GM23248 (cell line): ENCODE measurements around the gene STX16. TPM values are rescaled to one million over a fixed set of nuclear protein-coding genes. Genes with fewer than 3 reads are reported as not detected.

Source experiments
- DNase-seq: peaks from one replicate; pipeline ENCODE4 v3.0.0-alpha.2; 2015
- H2AFZ ChIP-seq: fragments of 200-600 bp; sonication (generic); 2 replicates; pipeline ENCODE4 v1.6.1; 2016; ENCODE audit warnings: antibody characterized with exemption
- H3F3A ChIP-seq: fragments of 200-600 bp; sonication (generic); 2 replicates; pipeline ENCODE4 v1.6.1; 2016; ENCODE audit warnings: mild to moderate bottlenecking, antibody characterized with exemption, mixed run types; ENCODE audit not compliant: insufficient read depth
- H3K27ac ChIP-seq: fragments of 200-600 bp; sonication (generic); 2 replicates; pipeline ENCODE4 v1.5.1; 2016; ENCODE audit warnings: mild to moderate bottlenecking
- H3K27me3 ChIP-seq: fragments of 200-600 bp; sonication (generic); replicated peaks from 2 replicates; pipeline ENCODE4 v1.6.1; 2016; ENCODE audit warnings: mild to moderate bottlenecking; ENCODE audit not compliant: insufficient read depth
- H3K36me3 ChIP-seq: fragments of 200-600 bp; sonication (generic); 2 replicates; pipeline ENCODE4 v1.6.1; 2016; ENCODE audit warnings: low read depth, mild to moderate bottlenecking
- H3K4me1 ChIP-seq: fragments of 200-600 bp; sonication (generic); 2 replicates; pipeline ENCODE4 v1.6.1; 2016; ENCODE audit warnings: mild to moderate bottlenecking; ENCODE audit not compliant: insufficient read depth
- H3K4me2 ChIP-seq: fragments of 200-600 bp; sonication (generic); one replicate; pipeline ENCODE4 v1.6.1; 2016; ENCODE audit warnings: mild to moderate bottlenecking; ENCODE audit not compliant: unreplicated experiment
- H3K4me3 ChIP-seq: fragments of 200-600 bp; sonication (generic); 2 replicates; pipeline ENCODE4 v1.5.1; 2016; ENCODE audit warnings: mild to moderate bottlenecking
- H3K79me2 ChIP-seq: fragments of 200-600 bp; sonication (generic); 2 replicates; pipeline ENCODE4 v1.6.1; 2016; ENCODE audit warnings: mild to moderate bottlenecking; ENCODE audit not compliant: insufficient read depth
- H3K9ac ChIP-seq: fragments of 200-600 bp; sonication (generic); 2 replicates; pipeline ENCODE4 v1.6.1; 2016; ENCODE audit warnings: mild to moderate bottlenecking
- H3K9me2 ChIP-seq: fragments of 200-600 bp; sonication (generic); 2 replicates; pipeline ENCODE4 v1.6.1; 2016; ENCODE audit warnings: mixed run types, mild to moderate bottlenecking, moderate library complexity; ENCODE audit not compliant: insufficient read depth
- H3K9me3 ChIP-seq: fragments of 200-600 bp; sonication (generic); one replicate; pipeline ENCODE4 v1.6.1; 2017; ENCODE audit warnings: low read depth
- H4K20me1 ChIP-seq: fragments of 200-600 bp; sonication (generic); 2 replicates; pipeline ENCODE4 v1.6.0; 2016; ENCODE audit not compliant: insufficient read depth
- EZH2 ChIP-seq: fragments of 200-600 bp; sonication (generic); IDR thresholded peaks from 2 replicates; pipeline ENCODE4 v1.6.1; 2018; ENCODE audit warnings: antibody characterized with exemption, mild to moderate bottlenecking; ENCODE audit not compliant: insufficient read depth, poor library complexity, severe bottlenecking
- EZH2phosphoT487 ChIP-seq: fragments of 200-600 bp; sonication (generic); IDR thresholded peaks from 2 replicates; pipeline ENCODE4 v1.6.1; 2018; ENCODE audit warnings: antibody characterized with exemption, moderate library complexity, mild to moderate bottlenecking, low read depth; ENCODE audit not compliant: insufficient read depth
- WGBS, 2 experiments: methylation state at CpG; one replicate each; pipeline ENCODE4 v1.1.6; 2015 to 2017; ENCODE audit warnings: low lambda C conversion rate in 2 of 2, low coverage in 1 of 2; ENCODE audit errors: missing lambda C conversion rate in 2 of 2; 5-methylcytosine and 5-hydroxymethylcytosine counted together
- in situ Hi-C: fragments of 300-500 bp; cut with MboI; formaldehyde crosslinking; loops from 2 replicates; pipeline ENCODE4 v1.15.0; 2020
- polyA plus RNA-seq: library from polyadenylated mRNA; unstranded; fragments of >200 nt; fragmentation: Nextera tagmentation; extraction: Ambion mirVana; gene quantifications from 2 replicates; pipeline ENCODE4 v1.2.1, GENCODE V29; 2016
- total RNA-seq: library from RNA; depleted of rRNA; stranded (reverse); fragments of >200 nt; shearing (Covaris generic); gene quantifications from 2 replicates; pipeline ENCODE4 v1.2.3, GENCODE V29; 2014

STX16 gene
- total and polyA plus RNA-seq, 2 experiments from 2014 or later = 17.6 to 36.9 TPM

DNA sequence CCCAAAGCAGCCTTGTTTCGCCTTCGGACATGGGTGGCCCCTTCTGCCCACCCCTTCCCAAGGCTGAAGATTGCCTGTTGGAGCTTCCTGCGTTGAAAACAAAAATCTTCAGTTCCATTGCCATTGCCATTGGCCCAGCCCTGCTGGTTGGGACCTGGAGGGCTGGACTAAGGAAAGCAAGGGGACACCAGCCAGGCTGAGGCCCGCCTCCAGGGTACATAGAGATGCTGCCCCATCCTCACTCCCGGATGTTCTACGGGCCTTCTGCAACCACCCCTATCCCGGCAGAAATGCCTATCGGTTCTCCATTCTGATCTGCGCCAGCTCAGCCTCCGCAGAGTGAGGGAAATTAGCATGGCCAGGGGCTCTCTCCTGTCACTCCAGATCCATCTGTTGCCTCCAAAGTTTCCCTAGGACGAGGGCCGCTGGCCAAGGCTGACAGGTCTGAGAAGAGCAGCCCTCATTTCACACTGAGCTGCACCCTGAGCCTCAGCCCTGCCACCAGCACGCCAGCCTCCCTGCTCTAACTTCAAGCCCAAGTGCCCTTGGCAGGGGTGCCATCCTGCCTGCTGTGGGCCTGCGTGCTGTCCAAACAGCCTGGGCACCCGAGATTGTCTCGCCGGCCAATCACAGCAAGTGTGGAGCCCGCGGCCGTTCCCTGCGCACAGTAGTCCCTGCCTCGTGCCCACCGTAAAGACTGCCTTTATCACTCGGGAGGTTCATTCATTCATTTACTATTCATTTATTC is 13.4 kb upstream of the STX16 start:
- no peak overlapping the region for H3K4me2 ChIP-seq
- H3K9me3 ChIP-seq = no peaks in the 10 kb centered on the region
- H3K9me2 ChIP-seq = no peaks in the 10 kb centered on the region
- no peak overlapping the region for H3K4me3 ChIP-seq
- H3K79me2 ChIP-seq = no peaks in the 10 kb centered on the region
- no peak for TF ChIP-seq EZH2
- no peak for TF ChIP-seq EZH2phosphoT487
- in situ Hi-C loops = no loop called here
- H3F3A ChIP-seq = no peaks in the 10 kb centered on the region
- H3K4me1 ChIP-seq = no peaks in the 10 kb centered on the region
- no peak for DNase-seq
- WGBS, 2 experiments = 88 to 90% methylated on average over 24 of the region's 24 CpGs
- H3K27me3 ChIP-seq = no peaks in the 10 kb centered on the region
- no peaks in the 10 kb centered on the region for H3K36me3 ChIP-seq
- no peak overlapping the region for H2AFZ ChIP-seq
- H3K9ac ChIP-seq = no peak overlapping the region
- H3K27ac ChIP-seq = no peak overlapping the region
- H4K20me1 ChIP-seq = no peaks in the 10 kb centered on the region

DNA sequence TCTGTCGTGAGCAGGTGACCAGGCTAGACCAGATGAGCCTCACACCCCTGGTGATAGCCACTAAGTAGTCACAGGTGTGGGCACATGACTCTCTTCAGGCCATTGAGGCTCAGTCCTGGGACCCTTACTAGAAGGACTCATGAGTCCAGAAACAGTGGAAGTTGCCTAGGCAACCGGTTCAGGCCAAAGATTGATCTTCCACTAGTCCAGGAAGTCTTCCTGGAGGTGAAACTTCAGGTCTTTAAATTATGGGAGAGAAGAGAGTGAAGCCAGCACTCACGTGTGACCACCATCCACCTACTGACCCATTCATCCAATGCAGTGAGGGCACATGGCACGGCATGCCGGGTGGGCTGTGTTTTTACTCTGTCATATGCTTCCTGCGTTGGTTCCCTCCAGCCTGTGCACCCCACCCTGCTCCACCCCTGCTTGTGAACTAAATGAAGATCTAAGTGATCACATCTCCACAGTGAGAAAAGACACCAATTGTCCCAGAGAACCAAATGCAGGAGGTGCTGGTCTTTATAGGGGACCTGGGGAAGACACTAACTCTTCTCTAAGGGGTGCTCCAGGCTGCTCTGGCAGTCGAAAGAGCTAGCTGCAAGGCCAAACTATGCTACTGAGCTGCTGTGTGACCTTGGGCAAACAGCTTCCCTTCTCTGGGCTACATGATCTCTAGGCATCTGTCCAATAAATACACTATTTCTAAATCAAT is 12.5 kb upstream of the STX16 start:
- Histone ChIP-seq H3K4me3 (no peak overlapping the region), H3K27me3 (no peaks in the 10 kb centered on the region), H3K36me3 (no peaks in the 10 kb centered on the region), H3K9ac (no peak overlapping the region), H3K79me2 (no peaks in the 10 kb centered on the region), H2AFZ (no peak overlapping the region), H3K4me1 (no peaks in the 10 kb centered on the region), H4K20me1 (no peaks in the 10 kb centered on the region), H3K9me2 (no peaks in the 10 kb centered on the region), H3K4me2 (no peak overlapping the region), H3K9me3 (no peaks in the 10 kb centered on the region), H3K27ac (no peak overlapping the region), H3F3A (no peaks in the 10 kb centered on the region)
- in situ Hi-C loops = no loop called here
- DNase-seq = no peak
- no peak for TF ChIP-seq EZH2phosphoT487
- no peak for TF ChIP-seq EZH2
- 68 to 72% methylated on average over 7 of the region's 7 CpGs for WGBS, 2 experiments

DNA sequence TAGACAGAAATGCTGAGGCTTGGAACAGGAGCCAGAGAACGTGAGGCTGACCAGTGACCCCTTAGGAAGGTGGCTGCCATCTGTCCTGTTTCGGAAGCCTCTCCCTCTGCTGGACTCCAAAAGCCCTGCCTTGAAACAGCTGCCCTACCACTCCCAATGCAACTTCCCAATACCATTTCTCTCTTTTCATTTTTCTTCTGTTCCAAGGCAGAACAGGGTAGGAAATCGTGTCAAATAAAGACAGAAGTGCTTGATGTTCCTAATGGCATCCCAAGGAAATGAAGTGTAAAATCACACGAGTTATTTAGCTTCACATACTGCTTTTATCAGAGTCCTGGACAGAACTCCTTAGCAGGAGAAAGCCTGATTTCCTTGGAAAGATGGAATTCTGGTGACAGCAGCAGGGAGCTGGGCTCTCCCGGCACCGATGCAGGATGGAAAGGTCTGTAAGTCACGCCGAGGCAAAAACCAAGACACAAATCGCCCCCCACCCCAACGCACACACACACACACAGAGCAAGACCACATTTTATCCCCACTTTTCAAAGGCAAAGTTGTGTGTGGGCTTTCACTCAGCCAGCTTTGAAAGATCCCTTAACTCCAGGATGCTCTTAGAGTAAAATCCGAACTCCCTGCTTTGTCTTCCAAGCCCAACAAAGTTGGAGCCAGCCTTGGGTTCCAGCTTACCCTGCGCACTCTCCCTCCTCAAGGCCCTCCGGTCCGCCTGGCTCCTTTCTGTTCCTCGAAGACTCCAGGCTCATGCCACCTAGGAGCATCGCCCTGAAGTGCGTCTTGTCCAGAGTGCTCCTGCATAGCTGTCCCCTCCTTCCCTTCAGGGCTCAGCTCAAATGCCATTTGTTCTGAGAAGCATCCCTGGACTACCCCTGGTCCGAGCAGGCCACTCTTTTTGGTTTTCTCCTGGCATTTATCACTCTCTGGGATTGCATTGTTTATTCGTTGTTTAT is 11.6 kb upstream of the STX16 start:
- no peak overlapping the region for H3K27ac ChIP-seq

DNA sequence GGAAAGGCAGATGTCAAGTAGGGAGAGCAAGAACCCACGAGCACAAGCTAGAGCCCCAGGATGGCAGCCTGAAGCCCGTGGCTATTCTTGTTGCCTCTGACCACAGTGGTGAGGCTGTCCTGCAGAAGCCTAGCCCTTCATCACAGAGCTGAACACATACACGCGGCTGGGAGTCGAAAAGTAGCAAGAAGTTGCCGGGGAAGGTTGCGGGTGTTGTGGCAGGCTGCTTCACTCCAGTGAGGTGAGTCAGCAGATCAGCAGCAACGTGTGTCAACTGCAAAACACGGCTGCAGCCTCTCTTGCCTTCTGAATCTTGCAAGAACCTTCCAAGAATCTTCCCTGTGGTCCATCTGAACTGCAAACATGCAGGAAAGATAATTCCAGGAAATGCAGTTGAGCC is 10.6 kb upstream of the STX16 start:
- Histone ChIP-seq H3K79me2 (no peaks in the 10 kb centered on the region), H3K9me3 (no peaks in the 10 kb centered on the region), H2AFZ (no peak overlapping the region), H3K9ac (no peak overlapping the region), H3K27me3 (no peaks in the 10 kb centered on the region), H3K4me3 (no peak overlapping the region), H3F3A (no peaks in the 10 kb centered on the region), H3K9me2 (no peaks in the 10 kb centered on the region), H3K4me1 (no peaks in the 10 kb centered on the region), H3K4me2 (no peak overlapping the region), H3K27ac (no peak overlapping the region), H4K20me1 (no peaks in the 10 kb centered on the region), H3K36me3 (no peaks in the 10 kb centered on the region)
- in situ Hi-C loops = no loop called here
- DNase-seq = peak; percentile 63
- TF ChIP-seq EZH2phosphoT487 = no peak
- no peak for TF ChIP-seq EZH2
- WGBS, 2 experiments = 63 to 68% methylated on average over 8 to 9 of the region's 9 CpGs

More for the DNA sequence above, 11.6 kb upstream of the STX16 start:
- H4K20me1 ChIP-seq = no peaks in the 10 kb centered on the region
- in situ Hi-C loops = no loop called here
- 68 to 70% methylated on average over 19 of the region's 19 CpGs for WGBS, 2 experiments
- DNase-seq = no peak
- H3K27me3 ChIP-seq = no peaks in the 10 kb centered on the region
- no peaks in the 10 kb centered on the region for H3K9me3 ChIP-seq
- no peak overlapping the region for H3K4me3 ChIP-seq
- H3K4me2 ChIP-seq = no peak overlapping the region
- TF ChIP-seq EZH2phosphoT487 (no peak), EZH2 (no peak)
- no peak overlapping the region for H3K9ac ChIP-seq
- H3K9me2 ChIP-seq = no peaks in the 10 kb centered on the region
- H3K4me1 ChIP-seq = no peaks in the 10 kb centered on the region
- H2AFZ ChIP-seq = no peak overlapping the region
- no peaks in the 10 kb centered on the region for H3F3A ChIP-seq
- no peaks in the 10 kb centered on the region for H3K79me2 ChIP-seq
- no peaks in the 10 kb centered on the region for H3K36me3 ChIP-seq
